Thoracic aorta (tissue), 2 donors: ENCODE data around the gene FAM120B. TPM values are rescaled to one million over a fixed set of nuclear protein-coding genes. Genes with fewer than 3 reads are reported as not detected.

Source experiments
- ATAC-seq: fragments of 150-250 bp; one replicate; pipeline ENCODE4 v1.8.0; 2017; ENCODE audit warnings: low read depth; ENCODE audit not compliant: insufficient number of reproducible peaks, low FRiP score
- DNase-seq: peaks from one replicate; pipeline ENCODE4 v3.0.0-alpha.2; 2020; ENCODE audit warnings: low spot score
- H3K27ac ChIP-seq, 2 donors: fragments of 200-600 bp; sonication (generic); 1 replicate in 1 of 2; 2 replicates in 1 of 2; pipeline ENCODE4 v1.5.1; 2016; ENCODE audit warnings: mild to moderate bottlenecking in 2 of 2, moderate library complexity in 2 of 2
- H3K27me3 ChIP-seq: fragments of 200-600 bp; sonication (generic); replicated peaks from 2 replicates; pipeline ENCODE4 v1.6.0; 2016; ENCODE audit warnings: mild to moderate bottlenecking; ENCODE audit not compliant: insufficient read depth
- H3K36me3 ChIP-seq: fragments of 200-600 bp; sonication (generic); one replicate; pipeline ENCODE4 v1.5.1; 2016
- H3K4me1 ChIP-seq, 2 donors: fragments of 200-600 bp; sonication (generic); 1 replicate in 1 of 2; 2 replicates in 1 of 2; pipeline versions ENCODE4 v1.5.1 to v1.6.0; 2016; ENCODE audit warnings: low read depth in 2 of 2, mild to moderate bottlenecking in 1 of 2; ENCODE audit not compliant: control insufficient read depth in 1 of 2
- H3K4me3 ChIP-seq: fragments of 200-600 bp; sonication (generic); 2 replicates; pipeline ENCODE4 v1.5.1; 2016; ENCODE audit warnings: mild to moderate bottlenecking
- H3K9me3 ChIP-seq: fragments of 200-600 bp; sonication (generic); 2 replicates; pipeline ENCODE4 v1.5.1; 2016
- total RNA-seq, 2 donors: library from RNA; depleted of rRNA; stranded (reverse); fragments of >200 nt; gene quantifications; one replicate each; pipeline versions ENCODE4 v1.1.0 to v1.2.3, GENCODE V29; 2016
- TF ChIP-seq, protein P1 (sequence below): fragments of 200-600 bp; sonication (generic); IDR thresholded peaks from one replicate; pipeline ENCODE4 v1.5.1; 2019; ENCODE audit warnings: antibody characterized with exemption

FAM120B gene
- total RNA-seq, 2 donors from 2014 or later, result 21.0 to 24.1 TPM

- Histone ChIP-seq H3K27me3 (no peaks in the 10 kb centered on the region), H3K4me1 (peaks cover 0 to 7% of the 10 kb centered on the region in 2 donors), H3K36me3 (no peaks in the 10 kb centered on the region), H3K27ac (no peak overlapping the region), H3K9me3 (no peaks in the 10 kb centered on the region), H3K4me3 (no peak overlapping the region)
- no peak for ATAC-seq
- TF ChIP-seq, protein P1, sequence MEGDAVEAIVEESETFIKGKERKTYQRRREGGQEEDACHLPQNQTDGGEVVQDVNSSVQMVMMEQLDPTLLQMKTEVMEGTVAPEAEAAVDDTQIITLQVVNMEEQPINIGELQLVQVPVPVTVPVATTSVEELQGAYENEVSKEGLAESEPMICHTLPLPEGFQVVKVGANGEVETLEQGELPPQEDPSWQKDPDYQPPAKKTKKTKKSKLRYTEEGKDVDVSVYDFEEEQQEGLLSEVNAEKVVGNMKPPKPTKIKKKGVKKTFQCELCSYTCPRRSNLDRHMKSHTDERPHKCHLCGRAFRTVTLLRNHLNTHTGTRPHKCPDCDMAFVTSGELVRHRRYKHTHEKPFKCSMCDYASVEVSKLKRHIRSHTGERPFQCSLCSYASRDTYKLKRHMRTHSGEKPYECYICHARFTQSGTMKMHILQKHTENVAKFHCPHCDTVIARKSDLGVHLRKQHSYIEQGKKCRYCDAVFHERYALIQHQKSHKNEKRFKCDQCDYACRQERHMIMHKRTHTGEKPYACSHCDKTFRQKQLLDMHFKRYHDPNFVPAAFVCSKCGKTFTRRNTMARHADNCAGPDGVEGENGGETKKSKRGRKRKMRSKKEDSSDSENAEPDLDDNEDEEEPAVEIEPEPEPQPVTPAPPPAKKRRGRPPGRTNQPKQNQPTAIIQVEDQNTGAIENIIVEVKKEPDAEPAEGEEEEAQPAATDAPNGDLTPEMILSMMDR, result no peak
- DNase-seq, result no peak
Measured at GRCh38 chr6:170442596-170442995, 136.0 kb downstream of the FAM120B start.

DNA sequence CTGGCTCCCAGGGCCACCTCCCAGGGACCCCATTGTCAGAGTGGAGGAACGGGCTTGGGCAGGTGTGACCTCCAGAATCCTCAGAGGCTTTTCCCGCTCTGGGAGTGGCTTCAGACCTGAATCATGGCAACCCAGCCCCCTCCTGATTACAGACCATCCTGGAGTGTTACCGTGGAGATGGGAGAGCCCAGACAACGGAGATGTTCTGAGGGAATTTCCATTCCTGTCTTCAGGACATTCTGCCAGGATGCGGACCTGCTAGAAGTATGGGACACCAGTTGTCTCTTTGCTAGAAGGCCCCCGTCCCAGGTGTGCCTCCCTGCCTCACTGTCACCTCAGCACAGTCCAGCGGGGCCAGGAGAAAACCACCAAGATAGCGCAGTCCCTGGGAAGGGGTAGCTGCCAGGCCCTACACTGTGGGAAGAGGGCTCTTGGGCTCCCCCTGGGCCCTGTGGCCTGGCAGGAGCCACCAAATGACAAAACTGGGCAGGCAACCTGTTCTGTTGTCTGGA lies 136.6 kb downstream of the FAM120B start:
- Histone ChIP-seq H3K4me3 (no peak overlapping the region), H3K27ac (no peak overlapping the region), H3K4me1 (peaks cover 0 to 3% of the 10 kb centered on the region in 2 donors), H3K36me3 (no peaks in the 10 kb centered on the region), H3K9me3 (no peaks in the 10 kb centered on the region), H3K27me3 (no peaks in the 10 kb centered on the region)
- ATAC-seq (no peak), DNase-seq (no peak)
- TF ChIP-seq, protein P1, result no peak

DNA sequence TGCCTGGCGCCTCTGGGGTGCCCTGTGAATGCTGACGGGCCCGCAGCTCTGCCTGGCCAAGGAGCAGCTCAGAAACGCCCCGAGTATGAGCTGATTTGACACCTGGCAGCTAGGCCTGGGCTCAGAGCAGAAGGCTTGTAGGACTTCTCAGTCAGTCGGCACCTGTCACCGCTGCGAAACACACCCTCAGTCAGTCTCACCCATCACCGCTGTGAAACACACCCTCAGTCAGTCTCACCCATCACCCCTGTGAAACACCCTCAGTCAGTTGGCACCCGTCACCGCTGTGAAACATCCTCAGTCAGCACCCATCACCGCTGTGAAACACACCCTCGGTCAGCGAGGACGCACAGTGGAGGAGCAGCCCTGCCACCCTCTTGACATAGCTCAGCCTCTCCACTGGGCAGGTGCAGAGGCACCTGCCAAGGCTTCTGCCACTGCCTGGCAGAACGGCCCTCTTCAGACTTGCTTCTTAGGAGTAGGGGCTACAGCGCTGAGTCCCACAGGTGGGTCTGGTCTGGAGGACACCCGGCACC lies 137.6 kb downstream of the FAM120B start:
- ATAC-seq (no peak), DNase-seq (no peak)
- no peaks in the 10 kb centered on the region for H3K4me1 ChIP-seq
- TF ChIP-seq, protein P1, result no peak
- H3K27ac ChIP-seq, result no peak overlapping the region
- no peak overlapping the region for H3K4me3 ChIP-seq
- no peaks in the 10 kb centered on the region for H3K36me3 ChIP-seq
- H3K9me3 ChIP-seq, result no peaks in the 10 kb centered on the region
- no peaks in the 10 kb centered on the region for H3K27me3 ChIP-seq

DNA sequence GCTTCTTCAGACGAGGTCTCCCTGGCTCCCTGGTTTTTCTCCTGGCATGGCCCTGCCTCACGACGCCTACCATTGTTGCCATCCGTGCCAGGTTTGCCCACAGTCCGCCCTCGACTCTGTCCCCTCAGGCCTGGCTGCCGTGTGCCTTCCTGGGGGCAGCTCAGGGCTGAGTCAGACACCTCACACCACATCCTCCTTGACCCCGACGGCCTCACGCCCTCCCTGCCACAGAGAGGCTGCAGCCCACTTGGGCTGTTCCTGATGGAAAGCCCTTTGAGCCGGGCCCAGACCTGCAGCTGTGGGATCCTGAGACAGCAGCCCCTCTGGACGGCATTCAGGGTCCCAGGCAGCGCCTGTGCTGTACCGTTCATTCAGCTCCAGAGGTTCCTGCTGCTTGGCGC lies 138.3 kb downstream of the FAM120B start:
- ATAC-seq (no peak), DNase-seq (no peak)
- TF ChIP-seq, protein P1, result no peak

GRCh38 chr6:170445487-170445886 lies 138.9 kb downstream of the FAM120B start:
- no peaks in the 10 kb centered on the region for H3K27me3 ChIP-seq
- TF ChIP-seq, protein P1, result no peak
- ATAC-seq (no peak), DNase-seq (no peak)
- H3K4me3 ChIP-seq, result no peak overlapping the region
- H3K36me3 ChIP-seq, result no peaks in the 10 kb centered on the region
- H3K27ac ChIP-seq, result no peak overlapping the region
- H3K9me3 ChIP-seq, result no peaks in the 10 kb centered on the region
- H3K4me1 ChIP-seq, result no peaks in the 10 kb centered on the region

More for the DNA sequence above, 138.3 kb downstream of the FAM120B start:
- no peak overlapping the region for H3K27ac ChIP-seq
- H3K36me3 ChIP-seq, result no peaks in the 10 kb centered on the region
- H3K4me3 ChIP-seq, result no peak overlapping the region
- H3K9me3 ChIP-seq, result no peaks in the 10 kb centered on the region
- no peaks in the 10 kb centered on the region for H3K4me1 ChIP-seq
- no peaks in the 10 kb centered on the region for H3K27me3 ChIP-seq
